Measurements from ENCODE around the gene UGGT2.

GRCh38 chr13:95924389-95924994 is 128.7 kb downstream of the UGGT2 start:
- TF ChIP-seq CTCF (IDR thresholded peaks at IDR 0.05; ENCODE audit: low read depth, low read length, poor library complexity, severe bottlenecking) = no peak
- no peak for TF ChIP-seq EZH2phosphoT487 (IDR thresholded peaks at IDR 0.05; ENCODE audit: borderline replicate concordance, low read length)

Data from DOHH2 (cell line).